Sigmoid colon (tissue), 7 donors: Measurements from ENCODE around the gene ATF6. TPM values are rescaled to one million over a fixed set of nuclear protein-coding genes. Genes with fewer than 3 reads are reported as not detected.

ENCODE experiments used
- DNase-seq: peaks from one replicate; pipeline ENCODE4 v3.0.0-alpha.2; 2019
- H3K27ac ChIP-seq, 4 donors: fragments of 200-600 bp; sonication (generic); one replicate each; pipeline ENCODE4 v1.5.1; 2016 to 2019; ENCODE audit warnings: mild to moderate bottlenecking in 1 of 4
- H3K27me3 ChIP-seq, 3 donors: fragments of 200-600 bp; sonication (generic); one replicate each; pipeline ENCODE4 v1.5.1; 2019; ENCODE audit warnings: mild to moderate bottlenecking in 1 of 3
- H3K36me3 ChIP-seq, 4 donors: fragments of 200-600 bp; sonication (generic); one replicate each; pipeline ENCODE4 v1.5.1; 2016 to 2019
- H3K4me1 ChIP-seq, 4 donors: fragments of 200-600 bp; sonication (generic); one replicate each; pipeline ENCODE4 v1.5.1; 2017 to 2019
- H3K4me3 ChIP-seq, 4 donors: fragments of 200-600 bp; sonication (generic); one replicate each; pipeline ENCODE4 v1.5.1; 2017 to 2019; ENCODE audit warnings: mild to moderate bottlenecking in 2 of 4, moderate library complexity in 1 of 4
- H3K9me3 ChIP-seq, 4 donors: fragments of 200-600 bp in 3 of 4; sonication (generic) in 3 of 4; one replicate each; pipeline versions ENCODE4 v1.5.1 to v1.6.1; 2013 to 2019
- EP300 ChIP-seq, 4 donors: sonication (generic); formaldehyde crosslinking; IDR thresholded peaks; one replicate each; pipeline ENCODE4 v1.6.1; 2017; ENCODE audit warnings: antibody characterized with exemption in 4 of 4
- POLR2A ChIP-seq, 2 donors: fragments of 450-650 bp; IDR thresholded peaks; one replicate each; pipeline ENCODE4 v1.6.1; 2016; ENCODE audit warnings: antibody characterized with exemption in 2 of 2, mild to moderate bottlenecking in 2 of 2, moderate library complexity in 2 of 2
- POLR2AphosphoS5 ChIP-seq, 4 donors: sonication (generic); formaldehyde crosslinking; IDR thresholded peaks; one replicate each; pipeline ENCODE4 v1.6.1; 2017; ENCODE audit warnings: antibody characterized with exemption in 4 of 4
- WGBS, 2 donors: extraction: QIAGEN DNeasy Blood & Tissue Kit; methylation state at CpG; one replicate each; pipeline ENCODE4 v1.1.7; 2013; 5-methylcytosine and 5-hydroxymethylcytosine counted together
- intact Hi-C: fragments of 100-400 bp; cut with DNase I; formaldehyde crosslinking; loops from one replicate; pipeline ENCODE4 v1.15.1; 2023
- polyA plus RNA-seq, 3 donors: library from polyadenylated mRNA; stranded (reverse); fragments of 200-250 nt; gene quantifications; one replicate each; pipeline ENCODE4 v1.2.3, GENCODE V29; 2013
- total RNA-seq, 4 donors: library from RNA; depleted of rRNA; stranded (reverse); fragments of >200 nt; gene quantifications; one replicate each; pipeline ENCODE4 v1.1.0, GENCODE V29; 2016
- TF ChIP-seq, protein P1 (sequence below), 4 experiments: fragments of 450-650 bp in 3 of 4; fragments of 200-600 bp in 1 of 4; IDR thresholded peaks; one replicate each; pipeline ENCODE4 v1.5.1; 2016 to 2019; ENCODE audit warnings: antibody characterized with exemption in 4 of 4, mild to moderate bottlenecking in 3 of 4, moderate library complexity in 2 of 4
- donor health status: healthy with polysubstance abuse.
- donor health status: Bipolar disorder and iron deficiency.
- donor health status: healthy.

ATF6 gene
- total and polyA plus RNA-seq, 7 donors, result 2.3 to 28.1 (median 26.3) TPM

DNA sequence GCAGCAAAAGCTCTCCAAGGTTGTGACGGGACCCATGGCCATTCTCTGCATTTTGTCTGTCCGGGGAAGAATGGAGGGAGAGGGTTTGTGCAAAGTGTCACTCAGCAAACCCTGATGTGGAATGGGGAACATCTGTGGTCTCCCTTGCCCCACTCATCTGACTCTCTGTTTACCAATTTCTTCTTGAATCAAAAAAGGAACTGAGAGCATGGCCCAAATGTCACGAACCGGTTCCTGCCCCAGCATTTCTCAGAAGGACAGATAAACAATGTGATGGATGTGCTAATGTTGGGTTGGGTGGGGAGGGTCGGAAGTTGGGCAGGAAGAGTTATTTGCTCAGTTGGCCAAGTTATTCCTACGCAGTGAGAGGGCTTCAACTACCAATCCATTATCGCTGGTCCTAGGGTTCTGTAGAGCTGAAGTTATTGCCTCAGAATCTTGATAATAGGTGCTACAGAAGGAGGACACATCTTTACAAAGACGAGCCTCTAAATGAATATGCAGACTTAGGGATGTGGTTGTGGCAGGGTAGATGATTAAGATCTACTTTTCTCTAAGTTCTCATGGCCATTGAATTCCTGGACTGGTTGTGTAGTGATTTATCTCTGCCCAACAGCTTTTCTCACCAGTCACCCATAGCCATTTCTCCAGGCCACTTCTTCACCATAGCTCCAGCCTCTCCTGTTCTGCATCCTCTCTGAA is 26.1 kb upstream of the ATF6 start:
- TF ChIP-seq POLR2AphosphoS5 (IDR thresholded peaks at IDR 0.05) (no peak), EP300 (IDR thresholded peaks at IDR 0.05) (no peak), POLR2A (IDR thresholded peaks at IDR 0.05) (no peak)
- TF ChIP-seq, protein P1, sequence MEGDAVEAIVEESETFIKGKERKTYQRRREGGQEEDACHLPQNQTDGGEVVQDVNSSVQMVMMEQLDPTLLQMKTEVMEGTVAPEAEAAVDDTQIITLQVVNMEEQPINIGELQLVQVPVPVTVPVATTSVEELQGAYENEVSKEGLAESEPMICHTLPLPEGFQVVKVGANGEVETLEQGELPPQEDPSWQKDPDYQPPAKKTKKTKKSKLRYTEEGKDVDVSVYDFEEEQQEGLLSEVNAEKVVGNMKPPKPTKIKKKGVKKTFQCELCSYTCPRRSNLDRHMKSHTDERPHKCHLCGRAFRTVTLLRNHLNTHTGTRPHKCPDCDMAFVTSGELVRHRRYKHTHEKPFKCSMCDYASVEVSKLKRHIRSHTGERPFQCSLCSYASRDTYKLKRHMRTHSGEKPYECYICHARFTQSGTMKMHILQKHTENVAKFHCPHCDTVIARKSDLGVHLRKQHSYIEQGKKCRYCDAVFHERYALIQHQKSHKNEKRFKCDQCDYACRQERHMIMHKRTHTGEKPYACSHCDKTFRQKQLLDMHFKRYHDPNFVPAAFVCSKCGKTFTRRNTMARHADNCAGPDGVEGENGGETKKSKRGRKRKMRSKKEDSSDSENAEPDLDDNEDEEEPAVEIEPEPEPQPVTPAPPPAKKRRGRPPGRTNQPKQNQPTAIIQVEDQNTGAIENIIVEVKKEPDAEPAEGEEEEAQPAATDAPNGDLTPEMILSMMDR (IDR thresholded peaks at IDR 0.05), result no peak
- Histone ChIP-seq H3K36me3 (no peaks in the 10 kb centered on the region), H3K9me3 (no peaks in the 10 kb centered on the region), H3K27ac (peak overlapping the region in 3 of 4 donors; percentile 28 to 33 (median 29)), H3K4me3 (no peak overlapping the region), H3K4me1 (no peaks in the 10 kb centered on the region), H3K27me3 (no peaks in the 10 kb centered on the region)
- no peak for DNase-seq
- 61 to 79% methylated on average over 8 of the region's 8 CpGs for WGBS, 2 donors
- intact Hi-C loops, result loop anchor here (5.0 to 10.0 kb wide), 3 partner anchors 93 to 255 kb away; no protein-coding TSS in a partner anchor

DNA sequence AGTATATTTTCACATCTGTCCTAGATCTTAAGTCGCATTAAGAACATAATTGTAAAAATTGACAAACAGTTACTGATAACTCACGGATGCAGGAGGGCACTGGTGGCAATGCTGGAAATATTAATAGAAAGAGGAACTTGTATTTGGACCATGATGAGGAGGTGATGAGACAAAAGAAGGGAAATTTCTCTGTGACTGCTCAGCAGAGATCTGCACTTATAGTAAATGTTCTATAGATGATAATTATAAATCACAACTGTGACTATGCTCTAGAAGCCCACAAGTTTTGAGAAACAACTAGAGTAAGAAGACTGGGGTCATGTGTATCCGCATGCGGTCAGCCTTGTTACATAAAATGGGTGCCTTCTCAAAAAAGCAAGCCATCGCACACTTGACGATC is 25.2 kb upstream of the ATF6 start:
- intact Hi-C loops, result loop anchor here (5.0 to 10.0 kb wide), 3 partner anchors 94 to 256 kb away; no protein-coding TSS in a partner anchor
- no peaks in the 10 kb centered on the region for H3K9me3 ChIP-seq

DNA sequence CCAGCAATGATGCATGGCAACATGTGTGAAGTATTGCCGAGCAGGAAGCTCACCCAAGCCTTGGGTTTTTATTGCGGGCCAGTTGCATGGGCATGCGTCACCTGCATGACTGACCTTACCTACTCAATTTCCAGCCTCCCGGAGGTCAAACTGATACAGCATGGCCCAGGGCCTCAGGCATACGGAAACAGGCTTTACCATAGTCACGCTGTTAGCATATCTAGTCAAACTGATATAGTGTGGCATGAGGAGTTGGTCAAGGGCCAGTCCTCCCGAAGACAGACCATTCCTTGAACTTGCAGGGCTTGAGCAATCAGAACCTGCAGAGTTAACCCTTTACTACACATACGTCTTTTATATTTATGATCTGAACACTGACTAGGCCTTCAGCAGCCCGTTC is 22.9 kb upstream of the ATF6 start:
- no peak overlapping the region for H3K4me3 ChIP-seq
- intact Hi-C loops, result loop anchor here (5.0 to 10.0 kb wide), 3 partner anchors 96 to 258 kb away; no protein-coding TSS in a partner anchor
- no peaks in the 10 kb centered on the region for H3K9me3 ChIP-seq
- WGBS, 2 donors, result 81 to 87% methylated on average over 9 of the region's 9 CpGs
- DNase-seq, result no peak
- H3K36me3 ChIP-seq, result no peaks in the 10 kb centered on the region
- no peaks in the 10 kb centered on the region for H3K4me1 ChIP-seq
- no peak overlapping the region for H3K27ac ChIP-seq
- H3K27me3 ChIP-seq, result no peaks in the 10 kb centered on the region
- TF ChIP-seq POLR2A (IDR thresholded peaks at IDR 0.05), result no peak
- TF ChIP-seq POLR2AphosphoS5 (IDR thresholded peaks at IDR 0.05), result no peak
- TF ChIP-seq, protein P1 (IDR thresholded peaks at IDR 0.05), result no peak
- TF ChIP-seq EP300 (IDR thresholded peaks at IDR 0.05), result no peak

More for the DNA sequence above, 25.2 kb upstream of the ATF6 start:
- no peaks in the 10 kb centered on the region for H3K27me3 ChIP-seq
- H3K36me3 ChIP-seq, result no peaks in the 10 kb centered on the region
- no peak overlapping the region for H3K27ac ChIP-seq
- TF ChIP-seq POLR2AphosphoS5 (IDR thresholded peaks at IDR 0.05) (no peak), EP300 (IDR thresholded peaks at IDR 0.05) (no peak), POLR2A (IDR thresholded peaks at IDR 0.05) (no peak)
- TF ChIP-seq, protein P1 (IDR thresholded peaks at IDR 0.05), result no peak
- H3K4me1 ChIP-seq, result no peaks in the 10 kb centered on the region
- 82 to 88% methylated on average over 6 of the region's 6 CpGs for WGBS, 2 donors
- H3K4me3 ChIP-seq, result no peak overlapping the region
- no peak for DNase-seq

DNA sequence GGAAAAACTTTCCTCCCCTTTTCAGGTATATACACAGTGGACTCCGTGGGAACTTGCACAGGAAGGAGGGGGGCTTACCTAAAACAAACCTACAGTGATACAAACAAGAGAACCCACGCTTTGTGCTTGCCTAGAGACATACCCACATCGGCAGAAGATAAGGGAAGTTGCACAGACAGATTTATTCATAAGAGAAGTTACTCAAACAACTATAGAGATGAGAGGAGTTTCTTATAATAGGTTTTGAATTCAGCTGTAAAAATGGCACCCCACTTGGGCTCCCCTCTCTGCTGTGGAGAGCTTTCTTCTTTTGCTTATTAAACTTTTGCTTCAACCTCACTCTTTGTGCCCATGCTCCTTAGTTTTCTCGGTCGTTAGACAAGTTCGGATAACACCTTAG is 18.3 kb upstream of the ATF6 start:
- Histone ChIP-seq H3K36me3 (peaks cover 0 to 17% (median 11%) of the 10 kb centered on the region in 4 donors), H3K27ac (no peak overlapping the region), H3K9me3 (no peaks in the 10 kb centered on the region), H3K4me3 (no peak overlapping the region), H3K27me3 (no peaks in the 10 kb centered on the region), H3K4me1 (peaks cover 0 to 25% (median 12%) of the 10 kb centered on the region in 4 donors)
- no peak for DNase-seq
- WGBS, 2 donors, result 51 to 61% methylated on average over 6 of the region's 6 CpGs
- intact Hi-C loops, result loop anchor here (10.0 kb wide), 2 partner anchors 183 to 263 kb away; no protein-coding TSS in a partner anchor
- TF ChIP-seq, protein P1 (IDR thresholded peaks at IDR 0.05), result no peak
- TF ChIP-seq POLR2A (IDR thresholded peaks at IDR 0.05) (no peak), EP300 (IDR thresholded peaks at IDR 0.05) (no peak), POLR2AphosphoS5 (IDR thresholded peaks at IDR 0.05) (no peak)
